ENCODE data around the gene CHMP6.

Gene CHMP6

DNA sequence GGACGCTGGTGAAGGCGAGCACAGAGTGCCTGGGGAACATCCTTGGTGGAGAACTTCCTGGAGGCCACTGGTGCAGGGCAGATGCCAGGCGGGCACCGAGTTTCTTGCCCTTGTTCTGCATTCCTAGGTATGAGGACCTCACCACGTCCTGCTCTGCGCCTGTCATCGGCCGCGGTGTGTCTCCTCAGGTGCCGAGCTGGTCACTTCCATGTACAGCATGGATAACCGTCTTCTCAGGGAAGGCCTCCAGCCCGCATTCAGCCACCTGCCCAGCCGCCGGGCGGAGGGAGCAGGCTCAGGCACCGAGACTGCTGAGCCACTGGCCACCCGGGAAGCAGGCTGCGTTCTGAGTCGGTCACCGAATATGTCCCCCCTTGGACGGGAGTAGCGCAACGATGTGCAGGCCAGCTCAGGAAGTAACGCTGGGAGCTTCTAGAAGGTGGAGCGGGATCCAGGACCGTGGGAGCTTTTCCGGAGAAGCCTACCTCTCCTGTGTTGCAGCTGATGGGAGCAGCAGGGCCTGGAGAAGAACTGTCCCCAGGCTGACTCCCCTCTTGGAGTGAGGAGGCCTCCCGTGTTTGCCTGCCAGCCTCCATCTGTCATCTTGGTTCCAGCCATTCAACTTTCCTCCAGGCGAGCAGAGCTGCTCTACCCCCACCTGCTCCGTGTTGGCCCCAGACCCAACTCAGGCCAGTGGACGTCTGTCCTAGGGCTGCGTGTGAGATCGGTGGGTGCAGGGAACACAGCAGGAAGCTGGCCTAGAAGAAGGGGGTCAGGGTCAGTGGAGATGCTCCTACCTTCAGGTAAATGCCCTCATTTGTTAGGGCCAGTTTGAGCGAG, 41.2 kb downstream of the CHMP6 start:
- no peak for DNase-seq

DNA sequence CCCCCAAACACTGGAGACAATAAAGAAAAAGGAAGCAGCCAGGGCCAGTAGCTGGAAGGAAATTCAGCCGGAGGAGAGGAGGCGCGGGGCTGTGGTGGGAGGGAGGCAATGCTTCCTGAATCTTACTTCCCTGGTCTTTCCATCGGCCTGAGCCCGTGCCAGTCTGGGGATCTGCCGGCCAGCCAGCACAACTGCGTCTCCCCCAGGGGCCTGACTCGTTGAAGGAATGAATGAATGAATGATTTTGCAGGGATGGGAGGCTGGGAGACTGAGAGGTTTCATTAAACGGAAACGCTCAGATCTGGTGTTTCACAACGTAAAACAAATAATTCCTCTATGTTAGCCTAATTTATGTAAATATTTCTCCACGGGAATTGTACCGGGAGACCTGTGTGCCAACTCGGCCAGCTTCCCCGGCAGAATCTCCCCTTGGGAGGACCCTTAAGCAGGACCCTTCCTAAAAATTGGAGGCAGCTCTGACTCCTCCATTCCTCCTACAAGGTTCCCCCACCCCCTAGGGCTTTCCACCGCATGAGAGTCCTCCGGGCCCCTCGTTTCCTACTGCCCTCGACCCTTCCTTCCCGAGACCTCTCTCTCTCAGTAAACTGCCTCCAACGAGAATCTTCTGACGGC, 42.0 kb downstream of the CHMP6 start:
- no peak for DNase-seq

DNA sequence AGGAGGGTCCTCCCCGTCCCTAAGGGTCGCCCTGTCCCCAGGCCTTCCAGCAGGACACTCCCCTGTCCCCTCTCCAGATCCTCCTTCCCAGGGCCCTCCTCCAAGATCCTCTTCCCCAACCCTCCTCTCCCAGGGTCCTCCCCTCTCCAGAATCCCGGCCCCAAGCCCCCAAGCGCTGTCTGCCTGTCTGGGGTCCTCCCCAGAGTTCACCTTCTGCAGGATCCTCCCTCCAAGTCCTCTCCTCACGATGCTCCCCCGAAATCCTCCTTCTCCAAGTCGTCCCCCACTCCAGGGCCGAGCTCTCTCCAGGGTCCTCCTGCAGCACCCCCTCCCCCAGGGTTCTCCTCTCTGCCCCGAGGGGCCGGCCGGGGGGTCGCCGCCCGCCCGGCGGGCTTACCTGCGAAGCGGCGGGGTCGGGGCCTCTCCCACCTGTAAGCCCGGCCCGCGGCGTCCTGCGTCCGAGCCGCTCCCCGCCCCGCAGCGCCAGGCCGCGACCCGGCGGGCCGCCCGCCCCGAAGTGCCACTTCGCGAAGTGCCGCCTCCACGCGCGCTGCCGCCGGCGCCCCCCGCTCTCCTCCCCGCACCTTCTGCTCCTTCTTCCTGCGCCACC, 42.6 kb downstream of the CHMP6 start:
- DNase-seq, result no peak

DNA sequence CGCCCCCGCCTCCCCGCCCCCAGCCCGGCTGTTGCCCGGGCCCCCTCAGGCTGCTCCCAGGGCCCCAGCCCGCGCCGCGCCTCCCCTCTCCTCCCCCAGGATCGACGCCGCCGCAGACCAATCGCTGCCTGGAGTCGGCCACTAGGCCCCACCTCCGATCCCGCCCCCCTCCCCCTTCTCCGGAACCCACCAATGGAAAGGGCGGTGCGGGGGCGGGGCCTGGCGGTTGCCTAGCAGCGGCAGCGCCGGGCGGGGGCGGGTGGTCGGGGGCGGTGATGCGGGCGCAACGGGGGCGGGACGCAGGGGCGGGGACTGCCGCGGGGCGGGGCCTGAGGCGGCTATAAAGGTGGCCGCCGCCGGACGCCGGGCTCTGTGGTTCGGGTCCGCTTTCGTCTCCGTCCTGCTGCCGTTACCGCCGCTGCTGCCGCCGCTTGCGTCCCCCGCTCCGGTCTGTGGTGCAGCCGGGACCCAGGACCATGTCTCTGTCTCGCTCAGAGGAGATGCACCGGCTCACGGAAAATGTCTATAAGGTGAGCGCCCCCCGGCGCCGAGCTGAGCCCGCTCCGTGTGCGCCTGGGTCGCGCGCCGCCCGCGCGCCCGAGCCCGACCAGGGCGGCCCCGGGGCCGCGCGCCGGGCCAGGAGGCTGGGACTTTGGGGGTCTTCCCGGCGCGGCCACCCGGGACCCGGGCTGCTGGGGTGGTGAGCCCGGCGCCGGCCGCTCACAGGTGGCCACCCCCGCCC, 43.3 kb downstream of the CHMP6 start, which contains the start of gene BAIAP2:
TSS of gene BAIAP2 (plus strand) at position 373 of the 742 bp plus-strand sequence. CDS start at position 477, 104 bp downstream.
- DNase-seq, result peak; percentile 89

DNA sequence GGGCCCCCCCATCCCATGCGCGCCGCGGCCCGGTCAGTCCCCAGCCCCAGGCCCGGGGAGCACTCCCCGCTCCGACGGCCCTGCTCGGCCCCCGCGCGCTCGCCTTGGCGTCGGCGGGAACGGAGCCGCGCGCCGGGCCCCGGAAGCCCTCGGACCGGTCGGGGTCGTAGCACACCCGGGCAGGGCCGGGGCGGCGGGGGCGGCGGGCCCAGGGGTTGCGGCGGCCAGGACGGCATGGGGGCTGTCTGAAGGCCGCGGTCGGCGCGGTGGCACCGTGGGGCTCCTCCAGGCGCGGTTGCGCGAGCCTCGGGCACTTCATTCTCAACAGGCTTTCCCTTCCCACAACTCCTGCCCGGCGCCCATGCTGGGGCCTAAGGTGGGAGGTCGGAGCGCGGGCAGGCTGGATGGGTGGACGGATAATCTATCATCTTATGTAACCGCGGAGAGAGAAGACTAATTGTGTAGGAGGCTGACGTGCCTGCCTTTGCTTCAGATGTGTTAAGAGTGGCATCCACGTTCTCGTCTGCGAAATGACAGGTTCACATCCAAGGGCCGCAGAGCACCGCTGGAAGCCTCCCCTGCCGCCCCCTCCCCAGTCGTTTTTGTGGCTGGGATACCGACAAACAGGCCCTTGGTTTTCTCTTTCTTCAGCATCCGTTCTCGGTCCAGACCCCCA, 44.0 kb downstream of the CHMP6 start:
- DNase-seq, result no peak

DNA sequence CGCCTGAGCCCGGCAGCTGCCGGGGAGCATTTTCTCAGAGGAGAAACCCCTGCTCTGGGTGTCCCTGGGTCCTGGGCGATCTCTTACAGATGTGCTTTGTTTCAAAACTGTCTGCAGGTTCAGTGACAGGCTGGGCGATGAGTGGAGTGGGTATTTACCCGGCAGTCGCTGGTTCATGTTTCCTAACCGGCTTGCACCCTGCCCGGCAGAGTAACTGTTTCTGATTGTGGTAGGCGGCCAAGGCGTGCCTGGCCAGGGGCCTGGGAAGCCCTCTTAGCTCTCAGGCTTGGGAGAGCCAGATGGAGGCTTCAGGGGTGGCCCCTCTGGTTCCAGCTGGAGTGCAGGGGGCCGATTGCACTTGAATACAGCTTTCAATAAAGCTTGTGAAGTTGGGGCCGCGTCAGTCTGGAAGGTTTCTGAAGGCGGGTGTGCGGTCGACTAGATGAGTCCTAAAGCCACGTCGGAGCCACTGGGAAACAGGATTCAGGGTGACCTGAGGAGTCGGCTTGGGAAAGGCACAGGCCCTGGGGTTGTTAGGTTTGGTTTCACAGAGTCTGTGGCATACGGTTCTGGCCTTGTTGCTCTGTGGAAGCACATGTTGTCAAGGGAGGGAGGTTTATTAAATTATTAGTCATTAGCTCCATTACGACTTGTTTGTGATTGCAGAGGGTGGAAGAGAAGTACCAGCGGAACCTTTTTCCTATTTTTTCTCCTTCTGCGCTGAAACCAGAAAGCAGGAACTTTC, 44.7 kb downstream of the CHMP6 start:
- no peak for DNase-seq

DNA sequence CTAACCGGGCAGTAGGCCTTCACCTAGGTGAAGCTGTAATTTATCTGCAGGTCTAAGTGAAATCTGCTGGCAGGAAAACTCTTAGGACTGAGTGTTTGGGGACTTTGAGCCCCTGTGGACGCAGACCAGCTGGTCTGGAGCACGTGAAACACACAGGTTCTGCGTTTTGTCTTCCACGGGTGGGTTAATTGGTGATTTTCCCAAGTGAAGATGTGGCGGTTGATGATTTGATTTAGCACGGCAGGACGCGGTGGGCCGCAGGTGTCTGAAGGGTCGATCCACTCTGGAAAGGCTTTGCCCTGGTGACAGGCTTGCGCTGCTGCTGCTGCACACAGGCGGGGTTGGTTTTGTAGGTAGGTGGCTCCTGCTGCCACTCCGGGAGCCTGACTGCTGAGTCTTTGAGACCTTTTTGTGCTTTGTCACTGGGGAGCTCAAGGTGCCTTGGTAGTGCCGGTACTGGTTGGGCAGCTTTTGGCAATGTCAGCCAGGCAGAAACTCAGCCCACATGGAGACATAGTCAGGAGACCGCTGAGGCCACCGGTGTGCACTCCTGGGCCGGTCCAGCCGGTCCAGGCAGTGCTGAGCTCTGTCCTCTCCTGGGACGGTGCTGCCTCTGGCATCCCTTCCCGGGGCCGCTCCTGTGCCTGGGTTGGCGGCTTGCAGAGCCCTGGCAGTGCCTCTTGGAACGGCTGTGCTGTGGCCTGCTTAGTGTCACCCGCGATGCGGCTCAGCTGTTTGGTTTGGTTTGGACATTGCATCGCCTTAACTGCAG, 45.6 kb downstream of the CHMP6 start:
- no peak for DNase-seq

DNA sequence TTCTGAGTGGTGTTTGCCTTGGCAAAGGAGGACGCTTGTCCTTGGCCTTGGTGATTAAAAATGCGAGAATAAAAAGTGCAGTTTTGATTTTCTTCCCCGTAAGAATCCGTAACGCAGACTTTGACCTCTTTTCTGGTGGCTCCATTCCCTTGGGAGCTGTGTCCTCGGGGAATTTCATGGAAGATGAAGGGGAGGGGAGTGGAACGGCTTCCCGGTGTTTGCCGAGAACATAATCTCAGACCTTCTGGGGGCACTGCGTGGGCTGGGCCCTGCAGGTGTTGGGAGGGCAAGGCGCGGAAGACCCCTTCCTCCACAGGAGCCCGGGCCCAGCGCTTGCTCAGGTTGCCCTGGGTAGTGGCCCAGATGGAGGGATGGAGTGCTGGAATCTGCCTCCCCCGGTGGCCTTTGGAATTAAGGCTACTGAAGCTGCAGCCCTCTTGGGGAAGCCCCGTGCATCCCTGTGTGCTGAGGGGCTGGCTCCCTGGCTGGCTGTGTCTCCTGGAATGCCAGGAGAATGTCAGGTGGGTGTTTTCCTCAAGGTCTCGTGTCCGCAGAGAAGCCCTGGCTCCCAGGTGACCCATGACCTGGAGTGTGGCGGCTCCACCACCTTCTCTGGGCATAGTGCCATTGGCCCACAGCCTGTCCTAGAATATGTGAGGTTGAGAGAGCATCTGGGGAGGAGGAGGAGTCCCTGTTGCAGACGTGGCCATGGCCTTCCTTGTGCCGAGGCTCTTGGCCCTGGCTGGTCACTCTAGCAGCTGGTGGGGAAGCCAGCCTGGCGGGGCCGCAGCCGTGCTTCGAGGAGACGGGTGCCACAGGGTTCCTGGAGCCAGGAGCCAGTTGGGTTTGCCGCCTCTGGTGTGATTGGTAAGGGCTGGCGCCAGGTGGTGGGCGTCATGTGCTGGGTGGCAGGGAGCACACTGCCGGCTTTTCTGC, 46.4 kb downstream of the CHMP6 start:
- DNase-seq, result no peak

DNA sequence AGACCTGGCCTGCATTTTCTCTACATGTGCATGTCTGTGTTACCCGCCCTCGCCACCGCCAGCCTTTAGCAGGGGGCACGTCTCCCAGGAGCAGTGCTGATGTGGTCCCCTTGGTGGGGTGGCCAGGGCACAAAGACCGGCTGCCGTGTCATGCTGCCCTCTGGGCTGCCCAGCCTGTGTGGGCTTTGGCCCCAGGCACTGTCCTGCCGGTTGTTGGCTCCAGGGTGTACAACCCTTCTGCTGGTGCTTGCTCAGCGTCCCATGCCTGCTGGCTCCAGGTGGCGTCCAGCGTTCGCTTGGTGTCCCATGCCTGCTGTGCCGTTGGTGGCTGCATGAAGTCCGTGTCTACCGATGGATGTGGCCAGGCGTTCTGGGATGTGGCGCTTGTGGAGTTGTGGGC, 47.5 kb downstream of the CHMP6 start:
- no peak for DNase-seq

DNA sequence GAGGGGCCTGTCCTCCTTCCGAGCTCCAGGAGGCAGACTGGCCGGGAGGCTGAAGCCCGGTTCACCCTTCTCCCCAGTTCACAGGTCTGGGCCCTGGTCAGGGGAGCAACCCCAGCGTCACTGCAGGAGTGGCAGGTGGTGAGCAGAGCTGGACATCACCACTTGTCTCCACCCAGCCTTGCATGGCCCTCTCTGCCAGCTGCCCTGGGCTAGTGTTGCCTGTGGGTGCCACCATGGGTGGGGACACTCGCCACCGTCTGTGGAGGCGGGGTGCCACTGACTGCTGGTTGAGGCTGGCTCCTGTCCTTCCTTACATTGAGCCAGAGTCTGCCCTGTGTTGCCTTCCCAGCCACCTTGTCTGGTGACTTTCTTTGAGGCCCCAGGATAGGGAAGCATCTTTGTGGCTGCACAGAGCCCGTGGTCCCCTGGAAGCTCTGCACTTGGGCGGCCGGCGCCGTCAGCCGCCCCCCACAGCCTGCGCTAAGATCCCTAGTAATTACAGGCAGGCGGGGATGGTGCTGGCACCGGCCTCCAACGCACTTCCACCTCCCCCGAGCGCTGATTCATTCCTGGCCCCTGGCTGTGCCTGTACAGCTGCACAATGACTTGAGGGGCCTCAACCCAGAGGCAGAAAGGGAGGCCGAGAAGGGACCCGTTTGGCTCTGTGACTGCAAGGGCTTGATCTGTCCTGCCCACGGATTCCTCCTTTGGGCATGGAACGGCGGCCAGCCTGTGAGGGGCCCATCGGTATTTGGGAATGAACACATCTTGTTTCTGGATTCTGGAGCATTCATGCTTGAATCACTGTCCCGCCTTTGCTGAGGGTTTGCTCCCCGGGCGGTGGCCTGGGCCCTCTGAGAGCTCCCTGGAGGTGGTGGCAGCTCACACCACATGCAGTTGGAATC, 48.5 kb downstream of the CHMP6 start:
- DNase-seq, result no peak

DNA sequence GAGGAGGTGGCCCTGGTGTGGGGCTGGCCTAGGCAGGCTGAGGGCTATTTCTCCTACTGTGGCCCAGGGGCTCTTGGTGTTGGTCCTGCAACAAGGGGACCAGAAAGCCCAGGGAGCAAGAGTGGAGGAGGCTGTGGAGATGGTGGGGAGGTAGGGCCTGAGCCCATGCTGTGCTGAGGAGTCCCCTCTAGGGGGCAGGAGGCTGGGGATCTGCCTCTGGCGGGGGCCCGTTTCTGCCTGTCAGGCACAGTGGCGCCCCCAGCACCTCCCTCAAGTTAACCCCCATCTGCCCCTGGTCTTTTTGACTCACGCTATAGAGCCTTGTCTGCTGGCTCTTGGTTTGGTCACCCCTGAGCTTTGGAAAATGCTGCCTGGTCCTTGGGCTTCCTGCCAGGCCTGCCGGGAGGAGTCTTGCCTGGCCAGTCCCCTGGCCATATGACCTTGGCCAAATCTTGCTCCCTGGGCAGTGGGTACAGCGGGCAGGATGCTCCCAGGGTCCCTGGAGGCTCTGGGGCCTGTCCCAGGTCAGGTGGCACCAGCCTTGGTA, 49.2 kb downstream of the CHMP6 start:
- no peak for DNase-seq

DNA sequence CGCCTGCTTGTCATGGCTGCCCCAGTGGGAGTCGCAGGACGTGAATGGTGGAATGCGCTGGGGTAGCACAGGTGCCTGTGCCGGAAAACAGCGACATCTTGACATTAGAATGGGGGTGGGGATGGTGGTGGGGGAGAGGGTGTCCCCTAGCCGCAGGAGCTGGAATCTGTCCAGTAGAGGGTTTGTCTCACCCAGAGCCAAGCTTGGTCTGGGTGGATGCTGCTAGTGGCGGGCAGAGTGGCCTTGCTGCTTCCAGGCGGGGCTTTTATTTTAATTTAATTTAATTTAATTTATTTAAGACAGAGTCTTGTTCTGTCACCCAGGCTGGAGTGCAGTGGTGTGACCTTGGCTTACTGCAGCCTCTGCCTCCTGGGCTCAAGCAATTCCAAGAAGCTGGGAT, 51.0 kb downstream of the CHMP6 start:
- no peak for DNase-seq

DNA sequence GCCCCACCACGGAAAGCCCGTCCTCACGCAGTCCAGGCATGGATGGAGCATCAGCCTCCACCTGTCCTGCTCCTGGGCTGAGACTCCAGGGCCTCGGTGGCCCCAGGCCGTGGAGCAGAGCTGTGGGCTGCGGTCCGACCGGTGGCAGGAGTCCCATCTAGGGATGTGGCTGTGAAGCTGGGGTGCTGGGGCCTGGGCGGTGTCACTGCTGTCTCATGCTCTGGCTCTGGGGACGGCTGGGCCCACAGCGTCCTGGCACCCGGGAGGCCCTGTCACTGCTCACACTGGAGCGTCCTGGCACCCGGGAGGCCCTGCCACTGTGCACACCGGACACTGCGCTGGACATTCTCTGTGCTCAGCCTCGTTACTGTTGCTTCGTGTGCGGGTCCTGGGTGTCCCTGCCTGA, 51.7 kb downstream of the CHMP6 start:
- no peak for DNase-seq

DNA sequence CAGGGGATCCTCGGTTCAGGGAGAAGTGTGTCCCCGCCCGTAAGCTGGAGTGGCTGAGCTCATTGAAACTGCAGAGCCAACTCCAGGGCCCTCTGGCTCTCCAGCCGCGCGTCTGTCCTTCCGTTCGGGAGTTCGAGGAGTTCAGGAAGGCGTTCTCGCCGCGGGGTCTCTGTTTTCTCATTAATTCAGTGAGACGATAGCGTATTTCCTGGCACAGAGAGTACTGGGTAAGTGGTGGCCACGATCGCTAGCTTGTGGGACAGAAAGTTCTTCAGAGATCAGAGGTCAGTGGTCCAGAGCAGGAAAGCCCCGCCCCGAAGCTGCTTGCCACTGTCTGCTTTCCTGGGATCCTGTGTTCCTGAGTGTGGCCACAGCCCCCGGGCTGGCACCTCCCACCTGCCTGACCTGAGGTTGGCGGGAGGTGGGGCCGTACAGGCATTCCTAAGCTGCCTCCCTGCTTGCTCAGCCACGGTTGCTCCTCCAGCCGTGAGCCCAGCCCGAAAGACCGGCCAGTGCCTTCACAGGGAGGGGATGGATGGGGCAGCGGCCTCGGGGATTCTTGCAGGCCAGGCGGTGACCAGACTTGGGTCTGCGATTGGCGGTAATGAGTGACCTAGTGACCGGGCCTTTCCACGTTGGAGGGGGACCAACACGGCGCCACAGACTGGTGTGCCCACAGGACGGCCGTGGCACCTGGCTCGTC, 52.2 kb downstream of the CHMP6 start:
- DNase-seq, result no peak

DNA sequence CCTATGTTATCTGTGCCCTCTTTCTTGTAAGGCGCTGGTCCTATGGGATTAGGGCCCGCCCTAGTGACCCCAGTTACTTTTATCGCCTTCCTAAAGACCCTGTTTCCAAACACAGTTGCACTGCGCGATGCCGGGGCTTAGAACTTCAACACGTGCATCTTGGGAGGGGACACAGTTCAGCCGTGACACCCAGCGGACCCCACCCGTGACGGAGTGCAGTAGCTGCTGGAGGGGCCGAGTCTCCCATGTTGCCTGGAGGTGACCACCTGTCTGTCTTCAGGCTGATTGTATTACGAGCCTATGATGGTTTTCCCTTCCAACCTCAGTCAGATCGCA, 52.8 kb downstream of the CHMP6 start:
- no peak for DNase-seq

DNA sequence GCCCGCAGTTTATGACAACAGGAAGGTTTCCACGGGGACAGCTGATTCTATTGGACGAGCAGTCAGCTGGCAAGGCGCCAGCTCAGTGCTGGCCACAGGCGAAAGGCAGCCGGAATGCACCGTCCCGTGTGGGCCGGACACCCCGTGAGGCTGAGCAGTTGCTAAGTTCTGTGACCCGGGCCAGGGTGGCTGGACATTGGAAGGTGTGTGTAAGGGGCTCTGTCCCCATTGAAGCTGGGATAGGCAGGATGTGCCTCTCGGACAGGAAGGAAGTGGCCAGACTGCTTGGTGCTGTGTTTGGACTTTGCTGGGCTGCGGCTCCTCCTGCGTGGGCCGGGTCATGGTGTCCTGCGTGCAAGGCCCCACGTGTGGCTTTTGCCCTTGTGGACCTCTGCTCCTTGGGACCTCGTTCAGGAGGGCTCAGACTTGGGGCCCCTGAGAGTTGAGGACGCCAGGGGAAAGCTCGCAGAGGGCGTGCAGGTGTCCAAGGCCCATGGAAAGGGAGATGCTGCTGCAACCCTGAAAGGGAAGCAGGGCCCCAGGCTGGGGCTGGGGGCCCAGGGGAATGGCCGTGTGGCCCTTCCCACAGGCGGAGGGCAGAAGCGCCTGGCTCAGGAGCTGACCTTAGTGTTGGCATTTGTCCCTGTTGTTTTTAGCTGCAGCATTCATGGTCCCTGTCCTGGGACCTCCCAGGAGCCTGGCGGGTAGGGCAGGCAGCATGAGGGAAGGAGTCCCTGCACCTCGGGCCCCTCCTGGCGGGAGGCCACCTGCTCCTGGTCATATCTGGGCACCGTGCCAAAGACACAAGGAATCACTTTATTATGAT, 53.3 kb downstream of the CHMP6 start:
- no peak for DNase-seq

DNA sequence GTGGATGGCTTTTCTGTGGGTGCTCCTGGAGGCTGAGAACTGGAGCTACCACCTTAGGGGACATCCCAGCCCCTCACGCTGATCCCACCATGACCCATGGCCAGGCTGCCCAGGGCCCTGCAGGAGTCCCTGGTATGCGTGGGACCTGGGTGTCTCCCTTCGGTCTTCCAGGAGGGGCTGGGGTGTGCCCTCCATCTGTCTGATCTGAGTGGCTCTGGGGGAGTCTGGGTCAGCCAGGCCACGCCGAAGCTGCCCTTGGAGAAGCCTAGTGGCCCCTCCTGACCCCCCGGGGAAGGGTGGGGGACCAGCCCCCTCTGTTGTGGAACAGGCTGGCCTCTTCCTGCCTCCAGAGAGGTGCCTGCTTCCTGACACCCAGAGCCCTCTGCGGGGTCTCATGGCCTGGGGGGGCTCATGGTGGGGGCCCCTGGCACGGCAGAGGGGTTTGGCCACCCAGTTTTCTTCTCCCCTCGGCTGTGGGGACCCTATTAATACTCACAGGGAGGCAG, 54.0 kb downstream of the CHMP6 start:
- no peak for DNase-seq
